GM12801 (cell line): ENCODE results near the gene FGF9.

Experiments
- TF ChIP-seq, protein P1 (sequence below): IDR thresholded peaks from one replicate; pipeline ENCODE4 v1.5.1; 2011; ENCODE audit warnings: control low read depth; ENCODE audit not compliant: insufficient read length; ENCODE audit errors: extremely low read depth

Gene FGF9

DNA sequence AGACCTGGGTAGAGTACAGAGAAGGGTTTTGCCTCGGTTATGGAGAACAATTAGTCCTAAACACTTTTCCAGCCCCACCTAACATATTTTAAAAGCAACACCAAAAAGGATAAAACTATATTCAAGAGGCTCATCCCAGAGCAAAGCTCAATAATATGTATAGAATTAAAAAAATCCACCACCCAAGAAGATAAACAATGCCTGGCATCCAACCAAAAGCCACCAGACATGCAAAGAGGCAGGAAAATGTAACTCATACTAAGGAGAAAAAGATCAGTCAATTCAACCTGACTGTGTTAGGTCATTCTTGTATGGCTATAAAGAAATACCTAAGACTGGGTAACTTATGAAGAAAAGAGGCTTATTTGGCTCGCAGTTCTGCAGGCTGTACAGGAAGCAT lies 39.3 kb downstream of the FGF9 start:
- TF ChIP-seq, protein P1, sequence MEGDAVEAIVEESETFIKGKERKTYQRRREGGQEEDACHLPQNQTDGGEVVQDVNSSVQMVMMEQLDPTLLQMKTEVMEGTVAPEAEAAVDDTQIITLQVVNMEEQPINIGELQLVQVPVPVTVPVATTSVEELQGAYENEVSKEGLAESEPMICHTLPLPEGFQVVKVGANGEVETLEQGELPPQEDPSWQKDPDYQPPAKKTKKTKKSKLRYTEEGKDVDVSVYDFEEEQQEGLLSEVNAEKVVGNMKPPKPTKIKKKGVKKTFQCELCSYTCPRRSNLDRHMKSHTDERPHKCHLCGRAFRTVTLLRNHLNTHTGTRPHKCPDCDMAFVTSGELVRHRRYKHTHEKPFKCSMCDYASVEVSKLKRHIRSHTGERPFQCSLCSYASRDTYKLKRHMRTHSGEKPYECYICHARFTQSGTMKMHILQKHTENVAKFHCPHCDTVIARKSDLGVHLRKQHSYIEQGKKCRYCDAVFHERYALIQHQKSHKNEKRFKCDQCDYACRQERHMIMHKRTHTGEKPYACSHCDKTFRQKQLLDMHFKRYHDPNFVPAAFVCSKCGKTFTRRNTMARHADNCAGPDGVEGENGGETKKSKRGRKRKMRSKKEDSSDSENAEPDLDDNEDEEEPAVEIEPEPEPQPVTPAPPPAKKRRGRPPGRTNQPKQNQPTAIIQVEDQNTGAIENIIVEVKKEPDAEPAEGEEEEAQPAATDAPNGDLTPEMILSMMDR, result no peak

DNA sequence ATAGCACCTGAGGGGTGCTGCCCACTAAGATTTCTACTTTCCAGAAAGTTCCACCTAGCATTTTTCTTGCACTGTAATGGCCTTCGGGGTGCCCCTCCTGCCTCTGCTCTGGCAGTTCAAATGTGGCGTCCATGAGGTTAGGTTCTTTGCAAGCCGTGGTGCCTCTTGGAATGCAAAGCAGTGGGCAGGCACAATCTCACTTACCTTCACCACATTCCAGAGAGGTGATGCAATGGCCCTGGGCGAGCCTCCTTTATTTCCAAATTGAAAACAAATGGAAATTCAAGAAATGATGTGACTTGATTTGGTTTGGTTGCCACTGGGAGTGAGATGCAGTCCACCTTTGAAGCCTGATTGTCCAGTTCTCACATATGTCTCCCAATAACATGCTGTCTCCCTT lies 46.9 kb downstream of the FGF9 start:
- TF ChIP-seq, protein P1, result no peak

DNA sequence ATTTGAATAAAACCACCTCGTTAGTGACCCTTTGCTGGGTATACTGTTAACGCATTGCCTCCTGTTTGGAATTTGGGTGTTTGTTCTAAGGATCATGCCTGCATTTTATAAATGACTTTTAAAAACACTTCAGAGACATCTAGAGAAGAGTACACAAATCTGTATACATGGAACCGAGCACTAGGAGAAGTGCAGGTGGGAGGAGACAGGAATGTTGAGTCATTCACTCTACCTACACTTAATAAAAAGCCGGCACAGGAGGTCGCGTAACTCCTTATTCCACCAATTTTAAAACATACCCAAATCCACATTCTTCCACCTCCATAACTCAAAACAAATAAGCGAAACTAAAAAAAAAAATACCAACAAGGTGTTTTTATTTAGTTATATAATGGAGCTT lies 48.6 kb downstream of the FGF9 start:
- TF ChIP-seq, protein P1, result no peak

DNA sequence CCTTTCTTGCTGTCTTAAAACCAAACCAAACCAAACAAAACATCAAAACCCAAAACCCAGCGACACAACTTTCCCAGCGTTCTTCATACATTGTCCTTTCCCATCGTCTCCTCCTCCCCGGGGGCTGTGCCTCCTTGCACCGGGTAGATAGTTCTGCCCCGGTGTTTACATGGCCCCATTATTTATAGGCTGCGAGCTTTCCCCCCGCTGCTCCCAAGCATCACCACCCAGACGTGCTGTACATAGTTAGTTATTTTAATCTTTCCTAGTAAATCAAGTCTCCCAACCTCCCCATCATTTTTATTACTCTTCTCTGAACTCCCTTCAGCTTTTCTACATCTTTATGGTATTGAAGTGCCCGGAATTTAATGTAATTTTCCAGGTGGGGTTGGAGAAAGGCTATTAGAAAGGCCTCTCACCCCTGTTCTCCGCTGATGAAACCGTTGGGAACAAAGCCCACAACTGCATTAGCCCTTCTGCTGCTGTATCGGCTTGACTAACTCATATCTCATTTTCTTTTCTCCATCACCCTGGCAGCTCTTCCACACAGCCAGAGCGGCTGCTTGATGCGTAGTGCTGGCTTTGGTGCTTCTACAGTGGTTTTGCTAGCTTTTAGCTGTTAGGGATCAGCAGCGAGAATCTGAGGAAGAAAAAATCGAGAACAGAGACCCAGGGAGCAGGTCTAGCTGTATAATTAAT lies 53.1 kb downstream of the FGF9 start:
- TF ChIP-seq, protein P1, result no peak

GRCh38 chr13:21730186-21730880 lies 59.5 kb downstream of the FGF9 start:
- TF ChIP-seq, protein P1, result no peak

- TF ChIP-seq, protein P1, result no peak
Measured at GRCh38 chr13:21733475-21734263, 62.8 kb downstream of the FGF9 start.

DNA sequence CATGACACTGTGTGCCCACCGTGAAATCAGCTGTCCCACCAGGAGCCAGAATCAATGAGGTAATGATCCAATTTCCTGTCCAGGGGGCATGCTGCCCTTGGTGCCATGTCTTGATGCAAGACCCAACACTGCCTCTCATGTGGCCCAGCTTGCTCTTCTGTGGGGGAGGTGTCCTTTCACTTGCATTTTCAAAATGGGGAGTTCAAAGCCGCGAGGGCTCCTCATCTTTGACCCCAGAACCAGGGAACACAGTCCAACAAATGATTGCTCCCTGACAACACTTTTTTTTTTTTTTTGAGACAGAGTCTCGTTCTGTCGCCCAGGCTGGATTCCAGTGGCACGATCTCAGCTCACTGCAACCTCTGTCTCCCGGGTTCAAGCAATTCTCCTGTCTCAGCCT lies 64.1 kb downstream of the FGF9 start:
- TF ChIP-seq, protein P1, result no peak
